Hepatocyte (in vitro differentiated cells): ENCODE results near the gene ANKRD11.

Source experiments
- EZH2 ChIP-seq: fragments of 200-600 bp; sonication (generic); IDR thresholded peaks from 2 replicates; pipeline ENCODE4 v1.6.1; 2016; ENCODE audit warnings: antibody characterized with exemption, mild to moderate bottlenecking, borderline replicate concordance
- TF ChIP-seq, protein P1 (sequence below): fragments of 200-600 bp; sonication (generic); IDR thresholded peaks from 2 replicates; pipeline ENCODE4 v1.5.1; 2016; ENCODE audit warnings: antibody characterized with exemption, mild to moderate bottlenecking; ENCODE audit not compliant: poor library complexity

DNA sequence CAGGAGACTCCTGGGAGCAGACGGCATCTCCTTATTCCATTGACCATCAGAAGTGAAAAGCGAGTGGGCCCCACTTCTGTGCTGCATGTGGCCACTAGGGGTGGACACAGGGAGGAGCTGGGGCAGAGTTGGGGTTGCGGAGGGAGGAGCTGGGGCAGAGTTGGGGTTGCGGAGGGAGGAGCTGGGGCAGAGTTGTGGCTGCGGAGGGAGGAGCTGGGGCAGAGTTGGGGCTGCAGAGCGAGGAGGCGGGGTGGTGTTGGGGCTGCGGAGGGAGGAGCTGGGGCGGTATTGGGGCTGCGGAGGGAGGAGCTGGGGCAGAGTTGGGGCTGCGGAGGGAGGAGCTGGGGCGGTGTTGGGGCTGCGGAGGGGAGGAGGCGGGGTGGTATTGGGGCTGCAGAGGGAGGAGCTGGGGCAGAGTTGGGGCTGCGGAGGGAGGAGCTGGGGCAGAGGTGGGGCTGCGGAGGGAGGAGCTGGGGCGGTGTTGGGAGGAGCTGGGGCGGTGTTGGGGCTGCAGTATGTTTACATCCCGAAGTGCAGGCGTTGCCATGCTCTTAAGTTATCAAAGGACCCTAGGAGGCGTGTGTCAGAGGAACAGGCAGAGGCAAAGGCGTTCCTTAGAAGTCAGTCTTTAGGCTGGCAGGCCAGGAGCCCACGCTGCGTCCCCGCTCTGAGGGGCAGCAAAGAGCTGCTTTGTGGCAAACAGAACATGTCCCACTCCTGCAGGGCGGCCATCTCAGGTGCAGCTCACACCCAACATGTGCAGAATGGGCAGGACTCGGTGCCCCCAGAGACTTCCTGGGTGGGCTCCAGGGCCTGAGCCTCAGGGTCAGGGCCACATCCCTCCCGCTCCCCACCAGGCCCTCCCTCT, 196.9 kb downstream of the ANKRD11 start:
- TF ChIP-seq, protein P1, sequence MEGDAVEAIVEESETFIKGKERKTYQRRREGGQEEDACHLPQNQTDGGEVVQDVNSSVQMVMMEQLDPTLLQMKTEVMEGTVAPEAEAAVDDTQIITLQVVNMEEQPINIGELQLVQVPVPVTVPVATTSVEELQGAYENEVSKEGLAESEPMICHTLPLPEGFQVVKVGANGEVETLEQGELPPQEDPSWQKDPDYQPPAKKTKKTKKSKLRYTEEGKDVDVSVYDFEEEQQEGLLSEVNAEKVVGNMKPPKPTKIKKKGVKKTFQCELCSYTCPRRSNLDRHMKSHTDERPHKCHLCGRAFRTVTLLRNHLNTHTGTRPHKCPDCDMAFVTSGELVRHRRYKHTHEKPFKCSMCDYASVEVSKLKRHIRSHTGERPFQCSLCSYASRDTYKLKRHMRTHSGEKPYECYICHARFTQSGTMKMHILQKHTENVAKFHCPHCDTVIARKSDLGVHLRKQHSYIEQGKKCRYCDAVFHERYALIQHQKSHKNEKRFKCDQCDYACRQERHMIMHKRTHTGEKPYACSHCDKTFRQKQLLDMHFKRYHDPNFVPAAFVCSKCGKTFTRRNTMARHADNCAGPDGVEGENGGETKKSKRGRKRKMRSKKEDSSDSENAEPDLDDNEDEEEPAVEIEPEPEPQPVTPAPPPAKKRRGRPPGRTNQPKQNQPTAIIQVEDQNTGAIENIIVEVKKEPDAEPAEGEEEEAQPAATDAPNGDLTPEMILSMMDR: no peak
- no peak for TF ChIP-seq EZH2
